NOMO-1 (cell line): ENCODE results near the gene IMPG2.

ENCODE experiments used
- DNase-seq, 2 experiments: peaks; one replicate each; lab custom pipeline; 2025; ENCODE audit not compliant: unreplicated experiment in 2 of 2; lab: John Stamatoyannopoulos, UW

The IMPG2 gene

GRCh38 chr3:101189796-101190195, 130.6 kb downstream of the IMPG2 start:
- no peak for DNase-seq

- no peak for DNase-seq
Measured at GRCh38 chr3:101189176-101189575, 131.2 kb downstream of the IMPG2 start.

- DNase-seq = no peak
Measured at GRCh38 chr3:101185341-101185740, 135.0 kb downstream of the IMPG2 start.

GRCh38 chr3:101184111-101184510, 136.3 kb downstream of the IMPG2 start:
- no peak for DNase-seq

- DNase-seq = no peak
Measured at GRCh38 chr3:101183151-101183550, 137.2 kb downstream of the IMPG2 start.

- DNase-seq = no peak
Measured at GRCh38 chr3:101182734-101183133, 137.6 kb downstream of the IMPG2 start.

- DNase-seq = no peak
Measured at GRCh38 chr3:101181801-101182200, 138.6 kb downstream of the IMPG2 start.

- no peak for DNase-seq
Measured at GRCh38 chr3:101179637-101180036, 140.7 kb downstream of the IMPG2 start.

GRCh38 chr3:101177577-101177976, 142.8 kb downstream of the IMPG2 start:
- DNase-seq = no peak
